Measurements from ENCODE around the gene MLIP.

DNA sequence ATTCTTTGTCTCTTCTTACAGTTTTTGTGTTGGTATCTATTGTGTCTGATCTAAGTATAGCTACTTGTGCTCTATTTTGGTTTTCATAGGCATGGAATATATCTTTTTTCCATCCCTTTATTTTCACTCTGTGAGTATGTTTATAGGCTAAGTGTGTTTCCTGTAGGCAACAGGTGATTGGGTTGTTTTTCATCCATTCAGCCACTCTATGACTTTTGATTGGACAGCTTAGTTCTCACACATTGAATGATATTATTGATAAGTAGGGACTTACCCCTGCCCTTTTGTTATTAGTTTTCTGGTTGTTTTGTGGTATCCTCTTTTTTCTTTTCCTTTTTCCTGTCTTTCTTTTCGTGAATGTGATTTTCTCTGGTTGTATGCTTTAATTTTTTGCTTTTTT, 67.9 kb downstream of the MLIP start:
- TF ChIP-seq POLR2A (IDR thresholded peaks at IDR 0.05) (no peak), CTCF (IDR thresholded peaks at IDR 0.05) (no peak)

Data from body of pancreas (tissue), 4 donors.